MM.1S (cell line): ENCODE measurements around the gene GRM5.
"Not testable (repeated sequence)": the region's sequence is repeated elsewhere in the genome, so short reads cannot be mapped to it uniquely, and the experiment has no call there.

ENCODE experiments used
- EZH2 ChIP-seq: fragments of 300-600 bp; sonication (generic); optimal IDR thresholded peaks from 2 replicates; pipeline ENCODE3; 2017; ENCODE audit warnings: low read depth, mild to moderate bottlenecking, antibody characterized with exemption, low read length, mixed read lengths
- EZH2phosphoT487 ChIP-seq: fragments of 300-600 bp; sonication (generic); IDR thresholded peaks from 2 replicates; pipeline ENCODE4 v1.6.1; 2018; ENCODE audit warnings: antibody characterized with exemption, low read length
- TF ChIP-seq, protein P1 (sequence below): fragments of 300-600 bp; sonication (generic); IDR thresholded peaks from 2 replicates; pipeline ENCODE4 v1.5.1; 2016; ENCODE audit warnings: antibody characterized with exemption, low read length, mixed read lengths

DNA sequence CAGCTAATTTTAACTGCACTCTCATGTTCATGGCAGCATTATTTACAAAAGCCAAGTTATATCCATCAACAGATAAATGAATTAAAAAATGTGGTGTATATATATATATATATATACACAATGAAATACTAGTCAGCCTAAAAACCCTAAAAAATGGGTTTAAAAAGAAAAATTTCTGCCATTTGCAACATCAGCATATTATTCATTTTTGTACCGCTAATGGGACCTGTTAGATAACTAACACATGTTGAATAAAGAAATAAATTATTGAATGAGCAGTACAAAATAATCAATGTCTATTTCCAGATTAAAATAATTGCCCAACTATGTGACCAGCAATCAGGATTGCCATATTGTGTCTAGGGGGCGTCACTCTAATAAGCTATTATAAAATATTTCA is 211.8 kb downstream of the GRM5 start:
- TF ChIP-seq, protein P1, sequence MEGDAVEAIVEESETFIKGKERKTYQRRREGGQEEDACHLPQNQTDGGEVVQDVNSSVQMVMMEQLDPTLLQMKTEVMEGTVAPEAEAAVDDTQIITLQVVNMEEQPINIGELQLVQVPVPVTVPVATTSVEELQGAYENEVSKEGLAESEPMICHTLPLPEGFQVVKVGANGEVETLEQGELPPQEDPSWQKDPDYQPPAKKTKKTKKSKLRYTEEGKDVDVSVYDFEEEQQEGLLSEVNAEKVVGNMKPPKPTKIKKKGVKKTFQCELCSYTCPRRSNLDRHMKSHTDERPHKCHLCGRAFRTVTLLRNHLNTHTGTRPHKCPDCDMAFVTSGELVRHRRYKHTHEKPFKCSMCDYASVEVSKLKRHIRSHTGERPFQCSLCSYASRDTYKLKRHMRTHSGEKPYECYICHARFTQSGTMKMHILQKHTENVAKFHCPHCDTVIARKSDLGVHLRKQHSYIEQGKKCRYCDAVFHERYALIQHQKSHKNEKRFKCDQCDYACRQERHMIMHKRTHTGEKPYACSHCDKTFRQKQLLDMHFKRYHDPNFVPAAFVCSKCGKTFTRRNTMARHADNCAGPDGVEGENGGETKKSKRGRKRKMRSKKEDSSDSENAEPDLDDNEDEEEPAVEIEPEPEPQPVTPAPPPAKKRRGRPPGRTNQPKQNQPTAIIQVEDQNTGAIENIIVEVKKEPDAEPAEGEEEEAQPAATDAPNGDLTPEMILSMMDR, result not testable (repeated sequence)
- not testable (repeated sequence) for TF ChIP-seq EZH2, EZH2phosphoT487
